ENCODE data around the gene CLTRN.
"Not testable (repeated sequence)": the region's sequence is repeated elsewhere in the genome, so short reads cannot be mapped to it uniquely, and the experiment has no call there.

DNA sequence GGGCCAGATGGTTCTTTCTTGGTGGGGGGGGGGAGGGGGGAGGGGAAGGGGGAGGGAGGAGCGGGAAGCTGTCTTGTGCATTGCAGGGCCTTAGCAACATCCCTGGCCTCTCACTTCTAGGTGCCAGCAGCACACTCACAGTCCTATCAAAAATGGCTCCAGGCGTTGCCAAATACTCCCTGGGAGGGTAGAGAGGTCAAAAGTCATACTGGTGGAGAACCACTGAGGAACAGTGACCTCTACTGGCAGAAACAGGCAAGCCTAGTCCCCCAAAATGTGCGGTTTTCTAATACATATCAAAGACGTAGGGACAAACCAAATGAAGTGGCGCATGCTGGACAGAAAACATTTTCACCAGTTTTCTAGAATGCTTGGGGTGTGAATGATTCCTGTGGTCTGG lies 39.2 kb upstream of the CLTRN start:
- TF ChIP-seq RXRA (IDR thresholded peaks at IDR 0.05; ENCODE audit: insufficient read depth, low read depth, low read length); POLR2AphosphoS5 (IDR thresholded peaks at IDR 0.05; ENCODE audit: low read depth, low read length); TAF1 (IDR thresholded peaks at IDR 0.05; ENCODE audit: low read depth, low read length); CHD1 (IDR thresholded peaks at IDR 0.05; ENCODE audit: low read depth, low read length); TCF12 (IDR thresholded peaks at IDR 0.05; ENCODE audit: low read depth, low read length): not testable (repeated sequence)
- TF ChIP-seq, protein P1, sequence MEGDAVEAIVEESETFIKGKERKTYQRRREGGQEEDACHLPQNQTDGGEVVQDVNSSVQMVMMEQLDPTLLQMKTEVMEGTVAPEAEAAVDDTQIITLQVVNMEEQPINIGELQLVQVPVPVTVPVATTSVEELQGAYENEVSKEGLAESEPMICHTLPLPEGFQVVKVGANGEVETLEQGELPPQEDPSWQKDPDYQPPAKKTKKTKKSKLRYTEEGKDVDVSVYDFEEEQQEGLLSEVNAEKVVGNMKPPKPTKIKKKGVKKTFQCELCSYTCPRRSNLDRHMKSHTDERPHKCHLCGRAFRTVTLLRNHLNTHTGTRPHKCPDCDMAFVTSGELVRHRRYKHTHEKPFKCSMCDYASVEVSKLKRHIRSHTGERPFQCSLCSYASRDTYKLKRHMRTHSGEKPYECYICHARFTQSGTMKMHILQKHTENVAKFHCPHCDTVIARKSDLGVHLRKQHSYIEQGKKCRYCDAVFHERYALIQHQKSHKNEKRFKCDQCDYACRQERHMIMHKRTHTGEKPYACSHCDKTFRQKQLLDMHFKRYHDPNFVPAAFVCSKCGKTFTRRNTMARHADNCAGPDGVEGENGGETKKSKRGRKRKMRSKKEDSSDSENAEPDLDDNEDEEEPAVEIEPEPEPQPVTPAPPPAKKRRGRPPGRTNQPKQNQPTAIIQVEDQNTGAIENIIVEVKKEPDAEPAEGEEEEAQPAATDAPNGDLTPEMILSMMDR (IDR thresholded peaks at IDR 0.05; ENCODE audit: control extremely low read depth in 1 of 3, insufficient read depth in 1 of 3, low read depth in 1 of 3, low read length in 3 of 3): not testable (repeated sequence)
